ENCODE results near the gene EZH2.

EZH2 gene

GRCh38 chr7:148854983-148855382 lies 29.1 kb downstream of the EZH2 start:
- DNase-seq, result no peak

GRCh38 chr7:148852272-148852671 lies 31.8 kb downstream of the EZH2 start:
- no peak for DNase-seq

GRCh38 chr7:148850564-148850963 lies 33.5 kb downstream of the EZH2 start:
- no peak for DNase-seq

DNA sequence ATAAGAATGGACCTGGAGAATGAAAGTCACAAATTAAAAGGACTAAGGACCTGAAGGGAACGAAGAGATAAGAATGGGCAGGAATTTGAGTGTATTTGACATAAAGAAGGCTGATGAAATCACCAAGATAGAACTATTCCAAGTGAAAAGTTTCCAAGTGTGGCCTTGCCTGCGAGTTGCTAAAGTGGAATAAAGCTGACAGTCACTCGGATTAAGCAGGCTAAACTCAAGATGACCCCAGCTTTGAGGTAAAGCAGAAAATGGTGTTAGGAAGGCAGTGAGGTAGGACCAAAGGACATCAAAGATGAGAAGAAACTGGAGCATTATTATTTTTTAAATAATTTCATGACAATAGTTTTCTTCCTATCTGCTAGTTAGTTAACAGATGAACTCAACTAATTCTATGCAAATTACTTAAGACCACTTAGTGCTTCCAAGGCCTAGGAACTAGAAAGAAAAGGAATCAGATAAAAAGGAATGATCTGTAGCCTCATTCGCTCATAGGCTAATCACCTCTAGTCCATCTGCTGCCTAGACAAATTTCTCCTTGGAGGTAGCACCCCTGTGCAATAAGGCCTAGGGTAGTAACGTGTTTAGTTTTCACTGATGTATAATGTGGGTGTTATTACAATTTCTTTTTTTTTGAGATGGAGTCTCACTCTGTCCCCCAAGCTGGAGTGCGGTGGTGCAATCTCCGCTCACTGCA lies 34.5 kb downstream of the EZH2 start:
- no peak for DNase-seq

DNA sequence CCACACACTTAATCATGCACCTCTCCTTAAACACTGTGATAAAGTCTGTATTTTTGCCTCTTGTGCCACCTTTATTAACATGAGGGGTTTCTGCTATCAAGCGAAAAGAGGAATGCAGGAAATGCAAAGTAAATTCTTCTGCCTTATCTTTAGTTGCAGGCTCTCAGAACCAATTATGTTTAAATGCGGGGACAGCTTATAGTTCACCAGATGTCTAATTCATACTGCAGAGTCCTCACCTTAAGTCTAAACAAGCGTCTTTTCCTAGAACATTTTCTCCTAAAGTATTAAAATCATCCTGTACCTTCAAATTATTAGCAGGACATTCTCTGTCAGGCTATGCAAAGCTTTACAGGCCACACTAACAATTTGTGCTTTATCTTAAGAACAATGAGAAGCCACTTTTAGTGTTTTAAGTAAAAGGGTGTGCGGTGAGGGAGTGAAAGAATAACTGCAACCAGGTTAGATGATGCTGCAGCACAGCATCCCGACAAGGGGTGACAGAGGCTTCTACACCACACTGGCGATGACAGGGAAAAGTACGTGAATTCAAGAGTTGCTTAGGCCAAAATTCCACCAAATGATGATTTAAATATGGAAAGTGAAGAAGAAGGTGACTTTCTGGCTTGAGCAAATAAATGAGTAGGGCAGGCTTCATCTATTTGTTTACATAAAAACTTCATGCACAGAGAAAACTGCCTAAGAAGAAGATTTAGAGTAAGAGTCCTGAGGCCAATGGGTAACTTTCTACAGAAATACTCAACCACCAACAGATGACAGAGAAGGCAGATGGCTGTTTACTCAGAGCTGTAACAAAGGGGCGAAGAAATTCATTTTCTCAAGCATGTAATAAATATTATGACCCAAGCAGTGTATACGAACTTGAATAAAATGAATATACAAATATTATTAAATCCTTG lies 36.0 kb downstream of the EZH2 start:
- DNase-seq, result no peak

DNA sequence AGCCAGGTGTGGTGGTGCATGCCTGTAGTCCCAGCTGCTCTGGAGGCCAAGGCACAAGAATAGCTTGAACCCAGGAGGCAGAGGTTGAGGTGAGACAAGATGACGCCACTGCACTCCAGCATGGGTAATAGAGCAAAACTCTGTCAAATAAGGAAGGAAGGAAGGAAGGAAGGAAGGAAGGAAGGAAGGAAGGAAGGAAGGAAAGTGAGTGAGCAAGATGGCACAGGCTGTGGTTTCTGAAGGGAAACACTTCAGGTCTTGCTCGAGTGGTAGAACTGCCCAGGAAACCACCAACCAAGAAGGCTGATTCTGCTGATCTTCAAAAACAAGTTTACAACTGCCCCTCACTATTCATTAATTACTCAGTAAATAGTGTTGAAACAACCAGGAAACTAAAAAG lies 45.2 kb downstream of the EZH2 start:
- no peak for DNase-seq

GRCh38 chr7:148835854-148836253 lies 48.2 kb downstream of the EZH2 start:
- DNase-seq, result no peak

GRCh38 chr7:148834605-148835004 lies 49.5 kb downstream of the EZH2 start:
- DNase-seq, result no peak

DNA sequence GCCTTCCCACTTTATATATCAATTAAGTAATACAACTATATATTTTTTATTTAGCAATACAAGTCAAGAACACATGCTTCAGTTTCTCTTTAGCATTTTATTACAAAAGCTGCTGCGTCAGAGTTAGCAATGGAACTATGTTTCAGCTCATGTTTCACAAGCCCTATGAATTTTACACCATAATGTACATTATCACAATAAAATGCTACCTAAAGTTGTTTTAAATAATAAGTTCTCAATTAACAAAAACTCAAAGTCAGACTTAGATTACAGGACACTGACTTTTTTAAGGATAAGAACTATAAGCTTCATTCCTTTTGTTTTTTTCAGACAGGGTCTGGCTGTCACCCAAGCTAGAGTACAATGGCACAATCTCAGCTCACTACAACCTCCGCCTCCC lies 52.3 kb downstream of the EZH2 start:
- no peak for DNase-seq

GRCh38 chr7:148830897-148831692 lies 53.0 kb downstream of the EZH2 start:
- no peak for DNase-seq

DNA sequence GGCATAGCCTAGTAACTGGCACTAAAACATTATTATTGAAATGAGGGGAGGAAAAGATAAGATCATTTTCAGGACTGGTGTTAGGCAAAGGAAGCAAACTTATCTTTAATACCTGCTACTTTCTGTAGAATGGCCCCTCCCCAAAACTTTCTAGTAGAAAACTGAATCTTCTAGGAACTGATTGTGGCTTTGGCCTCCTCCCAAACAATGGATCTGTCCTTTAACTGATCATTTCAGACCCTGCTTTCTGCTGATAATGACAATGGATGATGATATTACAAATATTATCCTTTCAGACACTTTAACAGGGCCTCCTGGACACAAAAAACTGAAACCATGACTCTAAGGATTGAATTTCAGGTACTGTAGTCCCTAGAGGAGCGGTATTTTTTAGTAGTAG lies 55.1 kb downstream of the EZH2 start:
- no peak for DNase-seq

GRCh38 chr7:148825338-148825737 lies 58.8 kb downstream of the EZH2 start:
- no peak for DNase-seq

DNA sequence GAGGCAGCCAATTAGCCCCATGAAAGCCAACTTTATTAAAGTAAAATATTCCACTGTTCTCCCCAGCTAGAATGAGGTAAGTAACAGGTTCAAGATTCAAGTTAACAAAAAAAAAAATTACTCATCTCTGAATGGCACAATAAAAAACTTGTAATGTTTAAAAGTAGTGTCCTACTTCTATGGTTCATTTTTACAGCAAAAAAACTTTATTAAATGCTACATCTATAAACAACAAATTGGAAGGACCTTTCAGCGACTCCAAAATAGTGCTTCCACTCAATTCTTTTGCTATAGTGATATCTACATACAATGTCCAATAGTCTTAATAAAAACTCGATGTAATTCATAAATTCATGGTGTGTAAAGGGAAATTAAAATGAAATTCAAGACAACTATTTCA lies 59.2 kb downstream of the EZH2 start:
- no peak for DNase-seq

- no peak for DNase-seq
Observed at GRCh38 chr7:148821422-148821821, 62.7 kb downstream of the EZH2 start.

GRCh38 chr7:148819697-148820360 lies 64.3 kb downstream of the EZH2 start:
- DNase-seq, result no peak

DNA sequence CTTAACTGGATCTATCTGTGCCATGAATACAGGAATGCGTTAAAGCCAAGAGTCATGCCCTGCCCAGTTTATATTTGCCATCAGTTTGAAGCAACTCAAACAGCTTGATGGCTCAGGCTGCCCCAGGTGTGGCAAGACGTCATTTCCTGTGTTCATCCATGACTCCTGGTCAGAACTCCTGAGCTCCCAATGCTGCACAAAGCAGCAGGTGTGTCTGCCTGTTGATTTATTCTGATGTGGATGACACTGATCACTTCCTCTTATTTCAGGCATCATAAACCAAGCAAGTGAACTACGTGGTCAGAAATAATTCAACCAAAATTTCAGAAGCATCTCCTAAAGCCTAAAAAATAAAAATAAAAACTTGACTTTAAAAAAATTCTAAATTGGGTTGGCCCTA lies 68.5 kb downstream of the EZH2 start:
- no peak for DNase-seq

- DNase-seq, result no peak
Observed at GRCh38 chr7:148814922-148815559, 69.0 kb downstream of the EZH2 start.

DNA sequence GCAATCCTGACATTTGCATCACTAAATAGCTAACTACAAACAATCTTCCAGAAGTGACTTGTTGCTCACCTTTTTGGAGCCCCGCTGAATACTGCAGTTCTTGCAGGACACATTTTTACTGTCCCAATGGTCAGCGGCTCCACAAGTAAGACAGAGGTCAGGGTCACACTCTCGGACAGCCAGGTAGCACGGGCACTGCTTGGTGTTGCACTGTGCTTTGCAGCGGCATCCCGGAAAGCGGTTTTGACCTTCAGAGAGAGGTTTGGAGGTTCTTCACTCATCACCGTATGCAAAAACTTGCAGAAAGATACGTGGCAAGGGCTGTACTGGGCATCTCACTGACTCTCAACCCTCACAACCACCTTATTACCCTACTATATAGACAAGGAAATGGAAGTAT lies 70.2 kb downstream of the EZH2 start:
- DNase-seq, result no peak

GRCh38 chr7:148811892-148812291 lies 72.2 kb downstream of the EZH2 start:
- DNase-seq, result no peak

- no peak for DNase-seq
Observed at GRCh38 chr7:148809856-148810255, 74.2 kb downstream of the EZH2 start.

- DNase-seq, result no peak
Observed at GRCh38 chr7:148807436-148807835, 76.7 kb downstream of the EZH2 start.

DNA sequence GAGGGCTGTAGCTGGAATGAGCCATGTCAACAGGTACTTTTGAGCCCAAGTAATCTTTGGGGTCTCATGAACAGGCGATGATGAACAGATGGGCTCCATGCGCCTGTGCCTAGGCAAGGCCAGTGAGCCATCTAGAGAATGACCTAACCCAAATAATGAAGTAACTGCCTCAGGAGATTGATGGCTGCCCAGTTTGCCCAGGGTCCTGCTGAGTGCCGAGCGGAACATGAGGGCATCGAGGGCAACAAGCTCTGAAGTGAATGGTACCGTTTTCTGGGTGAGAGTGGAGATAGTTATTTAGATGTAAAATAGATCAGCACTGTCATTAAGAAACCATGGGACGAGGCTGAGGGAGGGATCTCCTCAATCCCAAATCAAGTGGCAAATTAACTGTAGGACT lies 77.9 kb downstream of the EZH2 start:
- no peak for DNase-seq

Measured in right forelimb (tissue), 1 donor.